Osteocyte (in vitro differentiated cells): ENCODE results near the gene ASCL5. TPM values are rescaled to one million over a fixed set of nuclear protein-coding genes. Genes with fewer than 3 reads are reported as not detected.

Experiments used
- DNase-seq: peaks from one replicate; pipeline ENCODE4 v3.0.0; 2021; ENCODE audit warnings: mixed read lengths; ENCODE audit not compliant: unreplicated experiment; ENCODE audit errors: extremely low spot score
- H3K27ac Mint-ChIP-seq: one replicate; pipeline ENCODE4 v1.8.0; 2021; ENCODE audit warnings: mild to moderate bottlenecking, mixed read lengths; ENCODE audit not compliant: unreplicated experiment
- H3K27me3 Mint-ChIP-seq: one replicate; pipeline ENCODE4 v1.8.0; 2021; ENCODE audit warnings: mixed read lengths; ENCODE audit not compliant: unreplicated experiment
- H3K36me3 Mint-ChIP-seq: one replicate; pipeline ENCODE4 v1.8.0; 2021; ENCODE audit warnings: mixed read lengths; ENCODE audit not compliant: unreplicated experiment
- H3K4me1 Mint-ChIP-seq: one replicate; pipeline ENCODE4 v1.8.0; 2021; ENCODE audit warnings: mixed read lengths; ENCODE audit not compliant: unreplicated experiment
- H3K4me3 Mint-ChIP-seq: one replicate; pipeline ENCODE4 v1.8.0; 2021; ENCODE audit warnings: mild to moderate bottlenecking, moderate library complexity, mixed read lengths; ENCODE audit not compliant: unreplicated experiment
- H3K9me3 Mint-ChIP-seq: one replicate; pipeline ENCODE4 v1.8.0; 2021; ENCODE audit warnings: mixed read lengths; ENCODE audit not compliant: unreplicated experiment
- CTCF ChIP-seq: fragments of 200-600 bp; sonication (generic); IDR thresholded peaks from 2 replicates; pipeline ENCODE4 v1.5.0; 2021; ENCODE audit warnings: antibody characterized with exemption, mild to moderate bottlenecking, moderate library complexity
- total RNA-seq: library from RNA; stranded (reverse); gene quantifications from 2 replicates; pipeline ENCODE4 v1.2.1, GENCODE V29; 2021

ASCL5 gene
- total RNA-seq, 1 donor from 2014 or later, result not detected

- Mint-ChIP-seq H3K27me3 (peaks cover 34% of the 10 kb centered on the region), H3K4me1 (no peaks in the 10 kb centered on the region), H3K36me3 (no peaks in the 10 kb centered on the region), H3K9me3 (no peaks in the 10 kb centered on the region), H3K27ac (no peak overlapping the region), H3K4me3 (no peak overlapping the region)
- no peak for TF ChIP-seq CTCF
- no peak for DNase-seq
Observed at GRCh38 chr1:201080135-201080534, 46.8 kb downstream of the ASCL5 start.

- DNase-seq, result no peak
- no peaks in the 10 kb centered on the region for H3K36me3 Mint-ChIP-seq
- no peak for TF ChIP-seq CTCF
- no peak overlapping the region for H3K27ac Mint-ChIP-seq
- H3K4me1 Mint-ChIP-seq, result no peaks in the 10 kb centered on the region
- H3K9me3 Mint-ChIP-seq, result no peaks in the 10 kb centered on the region
- H3K27me3 Mint-ChIP-seq, result peaks cover 16% of the 10 kb centered on the region
- no peak overlapping the region for H3K4me3 Mint-ChIP-seq
Observed at GRCh38 chr1:201077736-201078135, 49.2 kb downstream of the ASCL5 start.

GRCh38 chr1:201077116-201077515, 49.9 kb downstream of the ASCL5 start:
- H3K4me1 Mint-ChIP-seq, result no peaks in the 10 kb centered on the region
- H3K27me3 Mint-ChIP-seq, result peaks cover 20% of the 10 kb centered on the region
- no peak for TF ChIP-seq CTCF
- H3K27ac Mint-ChIP-seq, result no peak overlapping the region
- DNase-seq, result no peak
- no peaks in the 10 kb centered on the region for H3K9me3 Mint-ChIP-seq
- no peaks in the 10 kb centered on the region for H3K36me3 Mint-ChIP-seq
- no peak overlapping the region for H3K4me3 Mint-ChIP-seq

GRCh38 chr1:201076092-201076491, 50.9 kb downstream of the ASCL5 start:
- H3K4me1 Mint-ChIP-seq, result no peaks in the 10 kb centered on the region

GRCh38 chr1:201074018-201074417, 53.0 kb downstream of the ASCL5 start:
- no peak for DNase-seq
- TF ChIP-seq CTCF, result no peak
- Mint-ChIP-seq H3K36me3 (no peaks in the 10 kb centered on the region), H3K9me3 (no peaks in the 10 kb centered on the region), H3K4me1 (no peaks in the 10 kb centered on the region), H3K27me3 (peaks cover 30% of the 10 kb centered on the region), H3K27ac (no peak overlapping the region), H3K4me3 (no peak overlapping the region)

More at GRCh38 chr1:201076092-201076491, 50.9 kb downstream of the ASCL5 start:
- no peak for DNase-seq
- H3K27ac Mint-ChIP-seq, result no peak overlapping the region
- no peak for TF ChIP-seq CTCF
- no peaks in the 10 kb centered on the region for H3K9me3 Mint-ChIP-seq
- no peak overlapping the region for H3K4me3 Mint-ChIP-seq
- no peaks in the 10 kb centered on the region for H3K36me3 Mint-ChIP-seq
- H3K27me3 Mint-ChIP-seq, result peaks cover 28% of the 10 kb centered on the region
